MM.1S (cell line): ENCODE measurements around the gene MYBPC3.

Experiments used
- CTCF ChIP-seq: fragments of 300-600 bp; sonication (generic); IDR thresholded peaks from 2 replicates; pipeline ENCODE4 v1.5.1; 2016; ENCODE audit warnings: antibody characterized with exemption, low read length, mixed read lengths
- EZH2 ChIP-seq: fragments of 300-600 bp; sonication (generic); optimal IDR thresholded peaks from 2 replicates; pipeline ENCODE3; 2017; ENCODE audit warnings: low read depth, mild to moderate bottlenecking, antibody characterized with exemption, low read length, mixed read lengths

- TF ChIP-seq EZH2 (no peak), CTCF (no peak)
These were observed 6.2 kb upstream of the MYBPC3 start for GRCh38 chr11:47358731-47359051.
